ENCODE data around the gene HVCN1.

GRCh38 chr12:110688446-110689280, at the start of gene HVCN1:
- no peak for TF ChIP-seq CTCF (IDR thresholded peaks at IDR 0.05)
- no peak for TF ChIP-seq POLR2A (IDR thresholded peaks at IDR 0.05)
- no peak for TF ChIP-seq POLR2AphosphoS5 (IDR thresholded peaks at IDR 0.05)
- no peak for TF ChIP-seq EP300 (IDR thresholded peaks at IDR 0.05)
